GM21515 (cell line): Measurements from ENCODE around the gene CMPK2.
"Not testable (repeated sequence)": the region's sequence is repeated elsewhere in the genome, so short reads cannot be mapped to it uniquely, and the experiment has no call there.

Experiments used
- ATAC-seq: cut with Tn5 transposase; IDR thresholded peaks from one replicate; pipeline ENCODE4 v1.9.1; 2021; ENCODE audit not compliant: unreplicated experiment

Gene CMPK2

DNA sequence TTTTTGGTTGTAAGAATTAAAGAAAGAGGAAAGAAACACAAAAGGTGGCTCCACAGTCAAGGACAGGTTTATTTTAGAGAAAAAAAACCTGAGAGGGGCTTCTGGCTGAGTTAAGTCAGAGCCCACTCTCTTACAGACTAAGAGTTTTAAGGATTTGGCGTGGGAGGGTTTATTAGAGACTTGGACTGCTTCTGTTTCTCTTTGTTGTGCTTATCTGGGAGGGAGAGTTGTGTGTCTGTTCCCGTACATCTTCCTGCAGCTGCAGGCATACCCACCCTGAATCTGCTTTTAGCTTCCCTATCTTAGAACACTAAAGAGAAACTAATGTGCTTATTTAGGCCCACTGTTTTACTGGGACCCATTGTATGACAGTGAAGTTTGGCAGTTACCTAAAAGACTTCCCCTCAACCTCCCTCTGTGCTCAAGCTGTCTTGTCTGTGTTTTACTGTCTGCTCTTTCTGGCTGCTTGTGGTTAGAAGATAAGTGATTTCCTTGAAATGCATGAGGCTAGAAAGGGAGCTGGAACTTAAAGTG, 14.6 kb upstream of the CMPK2 start:
- no peak for ATAC-seq

DNA sequence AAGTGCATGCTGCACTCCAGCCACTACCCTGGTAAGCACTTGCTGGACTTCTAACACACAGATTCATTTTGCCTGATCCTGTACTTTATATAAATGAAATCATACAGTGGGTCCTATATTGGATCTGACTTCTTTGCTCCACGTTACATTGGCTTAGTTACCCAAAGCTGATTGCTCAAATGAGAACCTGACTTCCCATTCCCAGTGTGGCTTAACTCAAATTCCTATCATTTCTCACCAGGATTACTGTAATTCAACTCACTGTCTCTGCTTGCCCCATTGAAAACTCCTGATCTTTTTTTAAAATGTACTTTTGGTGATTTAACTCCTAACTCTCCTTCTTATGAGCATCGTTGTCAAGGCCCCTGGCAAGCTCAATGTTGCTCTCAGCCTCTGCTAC, 13.3 kb upstream of the CMPK2 start:
- no peak for ATAC-seq

DNA sequence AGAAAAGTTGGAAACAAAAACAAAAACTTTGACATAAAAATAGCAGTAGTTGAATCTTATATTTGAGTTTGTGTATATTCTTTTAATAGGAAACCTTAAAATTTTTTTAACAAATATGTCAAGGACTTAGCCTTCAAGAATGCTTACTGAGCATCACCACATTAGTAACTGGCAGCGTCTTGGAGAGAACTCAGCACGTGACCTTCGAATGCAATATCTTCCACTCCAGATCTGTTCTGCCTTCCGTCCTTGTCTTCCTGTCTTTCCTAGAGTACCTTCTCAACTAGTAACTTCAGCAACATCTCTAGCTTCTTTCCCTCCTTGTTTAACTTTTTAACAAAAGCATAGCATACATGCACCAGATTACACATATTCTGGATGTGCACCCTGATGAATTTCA, 12.8 kb upstream of the CMPK2 start:
- ATAC-seq, result no peak

DNA sequence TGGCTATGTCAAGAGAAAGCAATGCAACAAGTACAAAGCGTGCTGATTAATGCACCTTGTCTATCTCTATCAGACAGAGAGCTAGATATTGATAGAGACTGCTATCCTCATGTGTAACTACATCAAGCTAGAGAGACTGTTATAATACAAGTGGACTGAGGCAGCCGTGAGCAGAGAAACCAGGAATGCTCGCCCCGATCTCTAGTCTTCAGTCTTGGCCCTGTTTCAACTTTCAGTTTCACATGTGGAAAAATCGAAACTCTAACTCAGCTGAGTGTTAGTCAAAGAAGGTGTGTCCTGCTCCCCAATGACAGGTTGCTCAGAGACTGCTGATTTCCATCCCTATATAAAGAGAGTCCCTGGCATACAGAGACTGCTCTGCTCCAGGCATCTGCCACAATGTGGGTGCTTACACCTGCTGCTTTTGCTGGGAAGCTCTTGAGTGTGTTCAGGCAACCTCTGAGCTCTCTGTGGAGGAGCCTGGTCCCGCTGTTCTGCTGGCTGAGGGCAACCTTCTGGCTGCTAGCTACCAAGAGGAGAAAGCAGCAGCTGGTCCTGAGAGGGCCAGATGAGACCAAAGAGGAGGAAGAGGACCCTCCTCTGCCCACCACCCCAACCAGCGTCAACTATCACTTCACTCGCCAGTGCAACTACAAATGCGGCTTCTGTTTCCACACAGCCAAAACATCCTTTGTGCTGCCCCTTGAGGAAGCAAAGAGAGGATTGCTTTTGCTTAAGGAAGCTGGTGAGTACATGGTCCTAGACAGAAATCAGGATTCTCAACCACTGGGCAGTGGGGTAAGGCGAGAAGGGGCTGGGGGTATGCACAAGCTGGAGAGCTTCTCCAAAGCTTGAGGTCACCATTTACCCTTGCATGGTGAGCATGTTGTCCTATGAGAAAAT, 11.9 kb upstream of the CMPK2 start, which contains the start of gene RSAD2:
Gene RSAD2 (plus strand): TSS at position 376 of the 903 bp plus-strand sequence. CDS start 24 bp downstream, at position 400.
- ATAC-seq, result peak; percentile 80

DNA sequence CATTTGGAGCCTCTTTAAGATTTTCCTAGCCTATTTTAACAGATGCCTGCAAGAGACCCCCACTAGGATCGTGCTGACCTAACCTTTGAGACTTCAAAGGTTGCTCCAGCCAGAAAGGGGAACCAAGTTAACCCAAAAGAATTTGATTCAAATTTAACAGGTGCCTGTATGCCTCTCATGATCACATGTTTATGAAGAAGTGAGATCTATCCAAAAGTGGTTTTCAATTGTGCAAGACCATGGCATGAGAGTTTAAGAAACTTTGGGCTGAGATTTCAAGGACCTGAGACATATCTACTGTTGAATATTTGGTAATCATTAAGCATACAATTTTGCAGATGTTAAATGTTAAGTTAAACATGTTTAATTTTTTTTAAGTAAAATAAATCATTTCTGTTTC, 10.6 kb upstream of the CMPK2 start:
- no peak for ATAC-seq

DNA sequence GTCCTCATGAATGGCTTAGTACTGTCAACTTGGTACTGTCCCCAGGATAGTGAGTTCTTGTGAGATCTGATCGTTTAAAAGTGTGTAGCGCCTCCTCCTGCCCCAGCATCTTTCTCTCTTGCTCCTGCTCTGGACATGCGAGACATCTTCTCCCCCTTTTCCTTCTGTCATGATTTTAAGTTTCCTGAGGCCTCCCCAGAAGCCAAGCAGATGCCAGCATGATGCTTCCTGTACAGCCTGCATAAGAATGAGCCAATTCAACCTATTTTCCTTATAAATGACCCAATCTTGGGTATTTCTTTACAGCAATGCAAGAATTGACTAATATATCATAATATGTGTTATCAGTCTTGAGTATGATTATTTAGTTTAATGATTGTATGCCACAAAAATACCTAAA, 8.3 kb upstream of the CMPK2 start:
- ATAC-seq, result no peak

DNA sequence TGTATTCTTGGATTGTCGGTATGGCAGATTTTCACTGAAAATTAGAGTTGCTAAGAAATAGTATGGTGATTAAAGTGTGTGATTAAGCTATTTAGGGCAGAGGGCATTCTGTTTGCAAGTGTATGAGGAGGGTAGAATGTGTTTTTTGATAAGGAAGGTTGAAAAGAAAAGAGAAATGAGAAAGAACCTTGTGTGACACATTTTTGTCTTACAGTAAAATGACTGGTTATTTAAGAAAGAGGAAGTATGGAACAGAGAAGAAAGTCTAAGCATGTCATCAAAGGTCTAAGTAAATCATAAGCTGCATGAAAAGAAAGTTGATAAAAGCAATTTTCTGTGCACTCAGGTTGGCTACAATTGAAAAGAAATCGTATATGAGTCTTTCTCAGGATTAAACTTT, 6.7 kb upstream of the CMPK2 start:
- ATAC-seq, result no peak

DNA sequence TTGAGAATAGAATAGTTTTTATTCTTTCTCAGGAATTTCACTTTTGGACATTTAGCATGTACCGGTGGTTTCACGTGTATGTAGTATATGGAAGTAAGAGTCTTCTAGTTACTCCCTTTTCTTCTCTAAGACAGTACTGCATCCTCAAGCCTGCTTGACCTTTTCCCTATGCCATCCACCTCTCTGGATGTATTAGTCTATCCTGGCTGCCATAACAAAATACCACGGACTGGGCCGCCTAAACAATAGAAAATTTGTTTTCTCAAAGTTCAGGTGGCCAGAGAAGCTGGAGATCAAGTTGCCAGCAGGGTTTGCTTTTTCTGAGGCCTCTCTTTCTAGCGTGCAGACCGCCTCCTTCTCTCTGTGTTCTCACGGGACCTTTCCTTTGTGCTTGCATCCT, 1.3 kb upstream of the CMPK2 start:
- no peak for ATAC-seq

DNA sequence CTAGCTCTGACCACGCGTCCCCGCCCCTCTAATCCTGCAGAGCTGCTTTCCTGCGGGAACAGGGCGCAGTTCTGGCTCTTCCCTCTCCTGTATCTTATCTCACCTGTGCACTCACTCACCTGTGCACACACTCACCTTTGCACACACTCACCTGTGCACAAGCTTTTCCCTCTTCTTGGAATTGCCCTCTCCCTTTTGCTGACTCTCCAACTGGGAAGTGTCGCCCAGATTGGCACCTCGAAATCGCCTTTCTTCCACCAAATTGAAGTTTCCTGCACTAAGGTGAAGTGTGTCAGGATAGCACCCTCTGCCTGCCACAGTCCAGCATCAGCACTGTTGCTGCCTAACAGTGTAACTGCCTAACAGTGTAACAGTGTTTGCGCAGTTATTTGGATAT, 566 bp upstream of the CMPK2 start:
- peak; percentile 36 for ATAC-seq

DNA sequence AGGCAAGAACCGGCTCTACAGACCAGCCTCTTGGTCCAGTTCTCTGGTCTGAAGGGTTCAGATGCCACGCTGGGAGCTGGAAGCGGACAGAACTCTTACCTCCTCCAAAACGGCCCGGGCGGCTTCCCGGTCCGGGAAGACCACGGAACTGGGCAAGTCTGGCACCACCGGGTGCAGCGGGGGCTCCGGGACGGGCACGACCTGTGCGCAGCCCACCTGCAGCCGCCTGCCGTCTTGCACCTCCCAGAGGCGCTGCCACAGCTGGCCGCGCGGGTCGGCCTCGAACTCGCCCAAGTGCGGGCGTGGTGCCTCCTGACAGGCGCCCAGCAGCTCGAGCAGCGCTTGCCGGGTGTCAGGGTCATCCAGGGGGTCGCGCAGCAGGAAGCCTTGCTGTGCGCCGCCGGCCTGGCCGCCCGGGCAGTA, 773 bp downstream of the CMPK2 start:
- peak; percentile 0 for ATAC-seq

DNA sequence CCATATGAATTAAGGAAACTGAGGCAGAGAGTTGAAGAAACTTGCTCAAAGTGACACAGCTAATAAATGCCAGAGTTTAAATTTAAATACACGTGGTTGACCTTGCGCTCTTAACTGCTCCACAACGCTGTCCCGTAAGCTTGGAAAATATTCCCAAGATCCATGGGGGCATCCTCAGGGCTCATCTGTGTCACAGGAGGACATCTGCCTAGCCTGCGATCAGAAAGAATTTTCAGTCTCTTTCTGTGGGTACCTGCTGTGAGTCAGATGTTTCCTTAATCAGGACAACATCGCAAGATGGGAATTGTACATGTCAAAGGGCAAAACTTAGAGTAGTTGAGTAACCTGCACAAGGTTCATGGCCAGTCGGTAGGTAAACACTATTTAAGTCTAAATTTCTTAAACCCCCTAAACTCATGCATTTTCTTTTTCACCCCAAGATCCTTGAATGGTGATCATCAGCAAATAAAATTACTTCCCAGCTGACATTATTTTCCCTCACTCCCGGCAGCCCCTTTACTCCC, 1.4 kb downstream of the CMPK2 start:
- ATAC-seq, result no peak

DNA sequence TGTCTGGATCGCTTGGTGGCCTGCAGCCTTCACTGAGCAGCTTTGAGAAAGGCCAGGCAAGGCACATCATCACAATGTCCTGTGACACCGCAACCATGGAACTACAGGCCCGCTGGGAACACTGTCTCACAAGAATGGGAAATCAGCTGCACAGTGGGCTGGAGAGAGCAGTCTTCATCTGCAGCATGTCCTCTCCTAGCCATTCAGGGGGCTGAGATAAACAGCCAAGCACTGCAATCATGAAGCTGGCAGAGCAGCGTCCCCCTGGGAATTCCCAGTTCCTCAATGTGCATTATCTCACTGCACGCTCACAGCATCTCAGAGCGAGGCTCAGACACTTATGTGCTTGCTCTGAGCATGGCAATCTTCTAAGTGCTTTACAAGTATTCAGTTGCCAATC, 1.9 kb downstream of the CMPK2 start:
- no peak for ATAC-seq

DNA sequence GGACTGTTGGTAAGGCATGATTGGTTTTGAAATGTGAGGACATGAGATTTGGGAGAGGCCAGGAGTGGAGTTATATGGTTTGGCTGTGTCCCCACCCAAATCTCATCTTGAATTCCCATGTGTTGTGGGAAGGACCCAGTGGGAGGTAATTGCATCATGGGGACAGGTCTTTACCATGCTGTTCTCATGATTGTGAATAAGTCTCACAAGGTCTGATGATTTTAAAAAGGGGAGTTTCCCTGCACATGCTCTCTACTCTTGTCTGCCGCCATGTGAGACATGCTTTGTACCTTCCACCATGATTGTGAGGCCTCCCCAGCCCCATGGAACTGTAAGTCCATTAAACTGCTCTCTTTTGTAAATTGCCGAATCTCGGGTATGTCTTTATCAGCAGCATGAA, 5.4 kb downstream of the CMPK2 start:
- ATAC-seq, result no peak

DNA sequence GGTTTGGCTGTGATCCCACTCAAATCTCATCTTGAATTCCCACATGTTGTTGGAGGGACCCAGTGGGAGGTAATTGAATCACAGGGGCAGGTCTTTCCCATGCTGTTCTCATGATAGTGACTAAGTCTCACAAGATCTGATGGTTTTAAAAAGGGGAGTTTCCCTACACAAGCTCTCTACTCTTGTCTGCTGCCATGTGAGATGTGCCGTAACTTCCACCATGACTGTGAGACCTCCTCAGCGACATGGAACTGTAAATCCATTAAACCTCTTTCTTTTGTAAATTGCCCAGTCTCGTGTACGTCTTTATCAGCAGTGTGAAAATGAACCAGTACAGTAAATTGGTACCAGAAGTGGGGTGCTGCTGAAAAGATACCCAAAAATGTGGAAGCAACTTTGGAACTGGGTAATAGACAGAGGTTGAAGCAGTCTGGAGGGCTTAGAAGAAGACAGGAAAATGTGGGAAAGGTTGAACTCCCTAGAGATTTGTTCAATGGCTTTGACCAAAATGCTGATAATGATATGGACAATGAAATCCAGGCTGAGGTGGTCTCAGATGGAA, 7.2 kb downstream of the CMPK2 start:
- ATAC-seq, result not testable (repeated sequence)

DNA sequence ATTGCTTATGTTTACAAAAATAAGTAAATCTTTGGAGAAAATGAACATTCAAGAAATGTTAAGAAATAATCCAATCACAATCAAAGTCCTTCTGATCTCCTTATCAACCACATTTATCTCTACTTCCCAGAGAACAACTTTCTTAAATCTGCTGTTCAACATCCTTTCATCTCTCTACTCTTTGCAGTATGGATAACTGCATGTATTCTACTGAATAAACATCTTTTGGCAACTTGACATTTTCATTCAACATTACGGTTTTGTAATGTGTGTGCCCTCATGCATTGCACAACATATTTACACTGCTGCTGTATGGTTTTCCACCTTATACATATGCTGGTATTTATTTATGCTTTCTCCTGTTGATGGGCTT, 9.2 kb downstream of the CMPK2 start:
- no peak for ATAC-seq

DNA sequence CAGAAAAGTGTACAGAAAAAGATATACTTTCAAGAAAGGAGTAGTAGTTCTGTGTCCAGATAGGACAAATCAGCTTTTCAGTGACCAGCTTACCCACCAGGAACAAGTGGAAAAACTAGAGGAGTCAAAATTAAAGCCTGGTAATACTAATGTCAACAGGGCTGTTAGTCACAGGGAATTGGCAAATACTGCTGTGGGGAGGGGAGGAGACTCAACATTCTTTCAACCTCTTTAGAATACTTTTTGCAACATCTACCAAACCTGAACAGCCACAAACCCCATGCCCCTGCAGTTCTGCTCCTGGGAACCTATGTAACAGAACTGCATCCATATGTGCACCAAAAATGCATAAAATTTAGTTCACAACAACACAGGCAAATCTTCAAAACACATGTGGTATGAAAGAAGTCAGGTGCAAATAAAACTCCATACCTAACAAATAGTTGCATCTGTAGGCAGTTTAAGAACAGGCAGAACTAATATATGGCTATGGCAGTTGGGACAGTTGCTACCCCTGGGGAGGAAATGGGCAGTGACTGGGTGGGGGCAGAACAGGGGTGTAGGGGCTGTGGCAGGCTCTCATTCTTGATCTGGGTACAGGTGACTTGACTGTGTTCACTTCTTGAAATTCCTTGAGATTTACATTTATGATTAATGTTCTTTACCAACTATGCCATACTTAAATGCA, 9.7 kb downstream of the CMPK2 start:
- no peak for ATAC-seq

DNA sequence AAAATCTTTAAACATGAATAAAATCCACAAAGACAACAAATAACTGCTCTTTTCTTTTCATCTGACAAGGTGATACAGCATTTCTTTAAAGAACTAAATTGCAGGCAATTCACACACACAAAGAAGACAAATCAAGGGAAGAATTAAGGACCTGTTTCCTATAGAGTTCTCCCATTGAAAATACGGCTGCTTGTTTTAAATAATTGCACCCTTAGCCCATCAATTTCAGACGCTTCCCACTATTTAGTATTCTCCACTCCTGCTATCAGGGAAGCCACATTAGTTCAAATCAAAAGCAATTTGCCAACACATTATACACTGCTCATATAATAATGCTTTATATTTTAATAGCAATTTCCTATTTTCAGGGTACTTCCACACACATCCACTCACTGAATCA, 11.3 kb downstream of the CMPK2 start:
- ATAC-seq, result no peak

DNA sequence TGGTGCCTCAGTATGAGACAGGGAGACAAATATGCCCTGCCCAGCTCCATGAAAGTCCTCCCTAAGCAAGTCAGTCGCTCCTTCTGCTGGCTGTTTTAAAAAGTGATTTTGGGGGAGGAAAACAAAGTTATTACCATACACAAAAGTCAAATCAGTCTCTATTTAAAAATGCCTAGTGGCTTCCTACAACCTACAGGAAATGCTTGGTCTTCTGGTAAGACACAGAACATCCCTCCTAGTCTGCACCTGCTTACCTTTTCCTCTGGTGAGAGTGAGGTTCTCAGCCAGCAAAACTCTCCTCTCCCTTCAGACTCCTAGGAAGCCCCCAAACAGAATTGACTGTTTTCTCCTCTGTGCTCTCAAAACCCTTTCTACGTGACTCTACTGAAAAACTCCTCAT, 13.5 kb downstream of the CMPK2 start:
- no peak for ATAC-seq

DNA sequence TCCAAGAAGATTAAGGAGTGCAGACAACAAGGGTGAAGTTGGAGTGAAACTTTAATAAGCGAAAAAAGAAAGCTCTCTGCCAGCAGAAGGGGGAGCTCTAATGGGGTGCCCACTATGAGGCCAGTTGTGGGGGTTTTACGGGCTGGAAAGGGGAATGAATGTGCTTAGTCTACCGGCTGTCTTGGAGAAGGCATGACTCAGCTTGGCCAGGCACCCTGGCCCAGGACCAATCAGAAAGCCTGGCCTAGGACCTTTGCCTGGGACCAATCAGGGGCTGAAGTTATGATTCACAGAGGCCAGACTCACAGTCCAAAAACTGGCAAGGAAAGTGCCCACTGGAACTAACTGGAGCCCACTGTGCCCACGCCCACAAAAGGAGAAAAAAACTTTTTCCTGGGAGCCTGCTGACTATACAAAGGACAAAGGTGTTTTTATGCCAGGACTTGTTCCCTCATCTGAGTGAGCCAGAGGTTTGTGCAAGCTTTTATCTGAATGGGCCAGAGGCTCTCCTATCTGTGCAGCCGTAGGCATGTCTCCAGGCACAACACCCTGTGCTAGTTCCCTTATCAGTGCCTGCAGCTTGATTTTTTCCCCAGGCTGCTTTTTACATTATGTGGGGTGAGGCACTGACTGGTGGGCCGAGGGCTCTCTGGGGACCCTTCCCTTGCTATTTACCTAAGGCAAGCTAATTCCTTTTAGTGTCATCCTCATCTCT, 18.6 kb downstream of the CMPK2 start:
- ATAC-seq, result no peak

DNA sequence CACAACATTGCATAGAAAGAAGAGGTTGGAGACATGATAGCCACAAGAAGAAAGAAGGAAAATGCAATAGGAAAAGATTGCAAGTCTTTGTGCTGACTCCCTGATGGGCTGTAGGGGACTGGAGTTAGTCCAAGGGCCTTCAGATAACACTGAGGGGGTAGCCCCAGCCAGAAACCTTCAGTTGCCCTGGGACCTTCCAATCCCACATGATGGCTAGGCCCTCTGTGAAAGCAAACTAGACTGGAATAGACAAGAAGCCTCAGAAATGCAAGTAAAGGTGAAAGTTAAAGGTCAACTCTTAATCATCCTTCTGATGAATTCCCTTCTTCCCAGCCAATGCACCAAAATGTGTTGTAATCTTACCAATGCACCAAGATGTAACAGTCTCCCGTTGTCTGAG, 19.2 kb downstream of the CMPK2 start:
- no peak for ATAC-seq

DNA sequence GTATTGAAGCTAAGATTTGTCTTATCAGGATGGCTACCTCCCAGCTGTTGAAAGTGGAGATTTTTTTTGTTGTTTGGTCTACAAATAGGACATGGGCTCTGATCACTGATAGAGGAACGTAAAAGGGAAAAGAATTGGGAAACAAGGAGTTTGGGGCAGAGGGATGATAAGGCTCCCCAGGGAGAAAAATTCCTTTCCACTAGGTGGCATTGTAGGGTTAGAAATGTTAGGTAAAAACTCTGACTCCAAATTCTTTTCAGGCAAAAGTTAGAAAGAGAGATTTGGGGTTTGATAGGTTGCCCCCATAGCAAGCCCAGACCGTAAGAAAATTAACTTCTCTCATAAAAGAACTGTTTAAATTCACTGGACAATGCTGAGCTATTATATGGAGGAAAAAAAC, 19.8 kb downstream of the CMPK2 start:
- ATAC-seq, result no peak
